Activated CD4-positive, alpha-beta T cell treated with anti-CD3 and anti-CD28 coated beads, Interleukin-2, amount 10 ng/mL, durations not matched to agents 7 days and 5 days (primary cell): ENCODE results near the gene EPHA5. TPM values are rescaled to one million over a fixed set of nuclear protein-coding genes. Genes with fewer than 3 reads are reported as not detected.

Source experiments
- CTCF ChIA-PET: fragments of 350-600 bp; sonication (Branson Sonifier 250); formaldehyde crosslinking; loops from one replicate; lab custom pipeline; 2021; ENCODE audit warnings: antibody characterized with exemption; lab: Charles Lee
- POLR2A ChIA-PET: fragments of 350-600 bp; sonication (Branson Sonifier 250); formaldehyde crosslinking; loops from one replicate; lab custom pipeline; 2021; ENCODE audit warnings: antibody characterized with exemption; lab: Charles Lee
- DNase-seq: peaks from one replicate; pipeline ENCODE4 v3.0.0-alpha.2; 2020
- H3K27ac Mint-ChIP-seq: one replicate; pipeline ENCODE4 v1.8.0; 2021; ENCODE audit warnings: mild to moderate bottlenecking, moderate library complexity, mixed read lengths
- H3K27me3 Mint-ChIP-seq: one replicate; pipeline ENCODE4 v1.8.0; 2021; ENCODE audit warnings: mixed read lengths
- H3K36me3 Mint-ChIP-seq: one replicate; pipeline ENCODE4 v1.8.0; 2021; ENCODE audit warnings: low read depth, mixed read lengths
- H3K4me1 Mint-ChIP-seq: one replicate; pipeline ENCODE4 v1.8.0; 2021; ENCODE audit warnings: mixed read lengths
- H3K4me3 Mint-ChIP-seq: one replicate; pipeline ENCODE4 v1.8.0; 2021; ENCODE audit warnings: mild to moderate bottlenecking, moderate library complexity, mixed read lengths
- H3K9me3 Mint-ChIP-seq: one replicate; pipeline ENCODE4 v1.8.0; 2021; ENCODE audit warnings: mixed read lengths
- total RNA-seq, 2 experiments: library from RNA; stranded (reverse); gene quantifications; one replicate each; pipeline ENCODE4 v1.2.3, GENCODE V29; 2021

The EPHA5 gene
- total RNA-seq, 2 experiments from 2014 or later = not detected

GRCh38 chr4:65597697-65598096 lies 72.6 kb downstream of the EPHA5 start:
- DNase-seq = no peak
- no peak overlapping the region for H3K27ac Mint-ChIP-seq
- no peak overlapping the region for H3K4me3 Mint-ChIP-seq
- H3K9me3 Mint-ChIP-seq = no peaks in the 10 kb centered on the region
- H3K4me1 Mint-ChIP-seq = no peaks in the 10 kb centered on the region
- H3K36me3 Mint-ChIP-seq = no peaks in the 10 kb centered on the region
- H3K27me3 Mint-ChIP-seq = no peaks in the 10 kb centered on the region
- ChIA-PET POLR2A (no interaction called here), CTCF (no interaction called here)

- CTCF ChIA-PET = no interaction called here
- no peaks in the 10 kb centered on the region for H3K36me3 Mint-ChIP-seq
- no peak for DNase-seq
- H3K27me3 Mint-ChIP-seq = no peaks in the 10 kb centered on the region
- no peaks in the 10 kb centered on the region for H3K9me3 Mint-ChIP-seq
- no peak overlapping the region for H3K4me3 Mint-ChIP-seq
- no peak overlapping the region for H3K27ac Mint-ChIP-seq
- POLR2A ChIA-PET = no interaction called here
- no peaks in the 10 kb centered on the region for H3K4me1 Mint-ChIP-seq
Measured at GRCh38 chr4:65592089-65592488, 78.2 kb downstream of the EPHA5 start.

- ChIA-PET CTCF (no interaction called here), POLR2A (no interaction called here)
- Mint-ChIP-seq H3K36me3 (no peaks in the 10 kb centered on the region), H3K9me3 (no peaks in the 10 kb centered on the region), H3K4me1 (no peaks in the 10 kb centered on the region), H3K27me3 (no peaks in the 10 kb centered on the region), H3K4me3 (no peak overlapping the region), H3K27ac (no peak overlapping the region)
- DNase-seq = no peak
Measured at GRCh38 chr4:65589921-65590320, 80.4 kb downstream of the EPHA5 start.

GRCh38 chr4:65589331-65589730 lies 81.0 kb downstream of the EPHA5 start:
- ChIA-PET CTCF (no interaction called here), POLR2A (no interaction called here)
- Mint-ChIP-seq H3K4me1 (no peaks in the 10 kb centered on the region), H3K4me3 (no peak overlapping the region), H3K9me3 (no peaks in the 10 kb centered on the region), H3K27ac (no peak overlapping the region), H3K36me3 (no peaks in the 10 kb centered on the region), H3K27me3 (no peaks in the 10 kb centered on the region)
- no peak for DNase-seq

GRCh38 chr4:65580551-65580950 lies 89.7 kb downstream of the EPHA5 start:
- H3K36me3 Mint-ChIP-seq = no peaks in the 10 kb centered on the region
- no peaks in the 10 kb centered on the region for H3K4me1 Mint-ChIP-seq
- no peak for DNase-seq
- ChIA-PET POLR2A (no interaction called here), CTCF (no interaction called here)
- no peaks in the 10 kb centered on the region for H3K27me3 Mint-ChIP-seq
- H3K27ac Mint-ChIP-seq = no peak overlapping the region
- H3K9me3 Mint-ChIP-seq = no peaks in the 10 kb centered on the region
- no peak overlapping the region for H3K4me3 Mint-ChIP-seq

GRCh38 chr4:65566473-65566872 lies 103.8 kb downstream of the EPHA5 start:
- Mint-ChIP-seq H3K27ac (no peak overlapping the region), H3K27me3 (no peaks in the 10 kb centered on the region), H3K9me3 (no peaks in the 10 kb centered on the region), H3K36me3 (no peaks in the 10 kb centered on the region), H3K4me1 (no peaks in the 10 kb centered on the region), H3K4me3 (no peak overlapping the region)
- DNase-seq = no peak
- ChIA-PET CTCF (no interaction called here), POLR2A (no interaction called here)

GRCh38 chr4:65561164-65561563 lies 109.1 kb downstream of the EPHA5 start:
- Mint-ChIP-seq H3K27me3 (no peaks in the 10 kb centered on the region), H3K4me1 (no peaks in the 10 kb centered on the region), H3K27ac (no peak overlapping the region), H3K9me3 (no peaks in the 10 kb centered on the region), H3K36me3 (no peaks in the 10 kb centered on the region), H3K4me3 (no peak overlapping the region)
- ChIA-PET POLR2A (no interaction called here), CTCF (no interaction called here)
- DNase-seq = no peak

GRCh38 chr4:65559270-65559669 lies 111.0 kb downstream of the EPHA5 start:
- DNase-seq = no peak
- no peak overlapping the region for H3K4me3 Mint-ChIP-seq
- no peak overlapping the region for H3K27ac Mint-ChIP-seq
- ChIA-PET POLR2A (no interaction called here), CTCF (no interaction called here)
- no peaks in the 10 kb centered on the region for H3K4me1 Mint-ChIP-seq
- no peaks in the 10 kb centered on the region for H3K9me3 Mint-ChIP-seq
- no peaks in the 10 kb centered on the region for H3K36me3 Mint-ChIP-seq
- no peaks in the 10 kb centered on the region for H3K27me3 Mint-ChIP-seq

GRCh38 chr4:65552057-65552456 lies 118.2 kb downstream of the EPHA5 start:
- no peak for DNase-seq
- Mint-ChIP-seq H3K4me1 (no peaks in the 10 kb centered on the region), H3K36me3 (no peaks in the 10 kb centered on the region), H3K27ac (no peak overlapping the region), H3K27me3 (no peaks in the 10 kb centered on the region), H3K4me3 (no peak overlapping the region), H3K9me3 (no peaks in the 10 kb centered on the region)
- POLR2A ChIA-PET = no interaction called here
- CTCF ChIA-PET = no interaction called here

GRCh38 chr4:65550500-65550899 lies 119.8 kb downstream of the EPHA5 start:
- H3K9me3 Mint-ChIP-seq = no peaks in the 10 kb centered on the region
- no peak overlapping the region for H3K4me3 Mint-ChIP-seq
- H3K4me1 Mint-ChIP-seq = no peaks in the 10 kb centered on the region
- H3K27ac Mint-ChIP-seq = no peak overlapping the region
- CTCF ChIA-PET = no interaction called here
- POLR2A ChIA-PET = no interaction called here
- DNase-seq = no peak
- H3K27me3 Mint-ChIP-seq = no peaks in the 10 kb centered on the region
- H3K36me3 Mint-ChIP-seq = no peaks in the 10 kb centered on the region

- H3K9me3 Mint-ChIP-seq = no peaks in the 10 kb centered on the region
- CTCF ChIA-PET = no interaction called here
- H3K27me3 Mint-ChIP-seq = no peaks in the 10 kb centered on the region
- POLR2A ChIA-PET = no interaction called here
- DNase-seq = no peak
- H3K27ac Mint-ChIP-seq = no peak overlapping the region
- no peaks in the 10 kb centered on the region for H3K36me3 Mint-ChIP-seq
- no peak overlapping the region for H3K4me3 Mint-ChIP-seq
- no peaks in the 10 kb centered on the region for H3K4me1 Mint-ChIP-seq
Measured at GRCh38 chr4:65546882-65547416, 123.3 kb downstream of the EPHA5 start.

GRCh38 chr4:65538571-65538970 lies 131.7 kb downstream of the EPHA5 start:
- H3K9me3 Mint-ChIP-seq = no peaks in the 10 kb centered on the region
- H3K4me1 Mint-ChIP-seq = no peaks in the 10 kb centered on the region
- H3K4me3 Mint-ChIP-seq = no peak overlapping the region
- no peak overlapping the region for H3K27ac Mint-ChIP-seq
- DNase-seq = no peak
- no peaks in the 10 kb centered on the region for H3K27me3 Mint-ChIP-seq
- POLR2A ChIA-PET = no interaction called here
- no peaks in the 10 kb centered on the region for H3K36me3 Mint-ChIP-seq
- CTCF ChIA-PET = no interaction called here

- Mint-ChIP-seq H3K4me3 (no peak overlapping the region), H3K9me3 (no peaks in the 10 kb centered on the region), H3K27me3 (no peaks in the 10 kb centered on the region), H3K4me1 (no peaks in the 10 kb centered on the region), H3K27ac (no peak overlapping the region), H3K36me3 (no peaks in the 10 kb centered on the region)
- DNase-seq = no peak
- POLR2A ChIA-PET = no interaction called here
- CTCF ChIA-PET = no interaction called here
Measured at GRCh38 chr4:65535113-65535512, 135.2 kb downstream of the EPHA5 start.

- Mint-ChIP-seq H3K4me1 (no peaks in the 10 kb centered on the region), H3K36me3 (no peaks in the 10 kb centered on the region), H3K27ac (no peak overlapping the region), H3K27me3 (no peaks in the 10 kb centered on the region), H3K9me3 (peaks cover 7% of the 10 kb centered on the region), H3K4me3 (no peak overlapping the region)
- DNase-seq = no peak
- POLR2A ChIA-PET = no interaction called here
- CTCF ChIA-PET = no interaction called here
Measured at GRCh38 chr4:65521666-65522065, 148.6 kb downstream of the EPHA5 start.
